Femur (tissue), 1 donor: ENCODE results near the gene CIB1.
"Not testable (repeated sequence)": the region's sequence is repeated elsewhere in the genome, so short reads cannot be mapped to it uniquely, and the experiment has no call there.

ENCODE experiments used
- DNase-seq: peaks from one replicate; pipeline ENCODE4 v3.0.0-alpha.2; 2017

CIB1 gene

GRCh38 chr15:90191344-90191687, 42.4 kb downstream of the CIB1 start:
- no peak for DNase-seq

DNA sequence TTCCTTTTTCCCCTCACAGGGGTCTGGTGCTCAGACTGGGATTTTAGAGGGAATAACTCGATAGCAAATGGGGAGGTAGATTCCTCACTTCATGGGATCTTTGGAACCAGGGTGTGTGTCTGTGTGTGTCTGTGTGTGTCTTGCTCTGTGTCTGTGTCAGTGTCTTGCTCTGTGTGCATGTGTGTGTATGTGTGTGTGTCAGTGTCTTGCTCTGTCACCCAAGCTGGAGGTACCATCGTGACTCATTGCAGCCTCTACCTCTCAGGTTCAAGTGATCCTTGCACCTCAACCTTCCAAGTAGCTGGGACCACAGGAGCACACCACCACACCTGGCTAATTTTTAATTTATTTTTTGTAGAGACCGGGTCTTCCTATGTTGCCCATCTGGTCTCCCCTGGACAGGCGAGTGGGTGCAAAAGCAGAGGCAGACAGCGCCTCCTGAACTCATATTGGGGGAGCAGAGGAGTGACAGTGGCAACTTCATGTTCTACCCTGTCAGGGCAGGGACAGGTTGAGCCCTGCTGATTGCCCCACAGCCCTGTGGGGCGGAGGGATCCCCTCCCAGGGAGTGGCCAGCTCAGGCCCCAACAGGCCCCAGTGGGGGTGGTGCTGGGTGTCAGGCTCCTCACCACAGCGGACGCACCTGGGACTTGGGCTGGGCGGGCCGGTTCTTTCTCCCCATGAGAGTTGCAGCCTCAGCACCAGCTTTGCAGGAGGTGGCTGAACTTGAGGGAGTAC, 43.0 kb downstream of the CIB1 start:
- DNase-seq, result peak; percentile 37

GRCh38 chr15:90189781-90190467, 43.8 kb downstream of the CIB1 start:
- DNase-seq, result no peak

DNA sequence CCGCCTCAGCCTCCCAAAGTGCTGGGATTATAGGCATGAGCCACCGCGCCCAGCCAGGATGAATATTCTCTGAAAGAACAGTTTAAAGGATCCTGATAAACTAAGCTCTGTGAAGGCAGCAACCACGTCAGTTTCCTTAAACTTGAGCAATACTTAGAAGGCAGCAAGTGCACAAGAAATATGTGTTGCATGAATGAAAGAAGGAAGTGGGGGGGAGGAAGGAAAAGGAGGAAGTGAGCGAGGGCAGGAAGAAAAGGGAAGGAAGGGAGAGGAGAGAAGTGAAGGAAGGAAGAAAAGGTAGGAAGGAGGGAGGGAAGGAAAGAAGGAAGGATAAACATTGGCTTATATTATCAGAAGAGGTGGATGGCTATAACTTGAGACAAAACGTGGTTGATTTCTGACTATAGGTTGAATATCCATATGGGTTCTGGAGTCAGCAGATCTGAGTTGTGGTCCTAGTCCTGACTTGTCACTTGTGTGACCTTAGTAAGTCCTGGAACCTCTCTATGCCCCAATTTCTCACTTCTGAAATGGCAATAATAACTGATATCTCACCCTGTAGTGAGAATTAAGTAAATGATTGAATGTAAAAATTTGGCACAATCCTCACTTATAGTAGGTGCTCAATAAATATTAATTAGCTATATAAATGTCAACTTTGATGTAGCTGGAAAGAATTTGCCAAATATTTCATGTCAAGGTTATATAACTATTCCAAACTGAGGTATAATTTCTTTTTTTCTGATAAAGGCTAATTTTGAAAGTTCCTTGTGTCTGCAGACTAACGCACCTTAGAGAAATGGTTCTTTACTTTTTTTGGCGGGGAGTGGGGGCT, 44.6 kb downstream of the CIB1 start:
- DNase-seq, result no peak

DNA sequence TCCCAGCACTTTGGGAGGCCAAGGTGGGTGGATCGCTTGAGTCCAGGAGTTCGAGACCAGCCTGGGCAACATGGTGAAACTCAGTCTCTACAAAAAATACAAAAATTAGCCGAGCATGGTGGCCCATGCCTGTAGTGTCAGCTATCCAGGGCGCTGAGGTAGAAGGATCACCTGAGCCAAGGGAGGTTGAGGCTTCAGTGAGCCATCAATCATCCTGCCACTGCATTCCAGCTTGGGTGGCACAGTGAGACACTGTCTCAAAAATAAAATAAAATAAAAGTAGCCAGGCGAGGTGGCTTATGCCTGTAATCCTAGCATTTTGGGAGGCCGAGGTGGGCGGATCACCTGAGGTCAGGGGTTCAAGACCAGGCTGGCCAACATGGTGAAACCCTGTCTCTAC, 45.7 kb downstream of the CIB1 start:
- not testable (repeated sequence) for DNase-seq

DNA sequence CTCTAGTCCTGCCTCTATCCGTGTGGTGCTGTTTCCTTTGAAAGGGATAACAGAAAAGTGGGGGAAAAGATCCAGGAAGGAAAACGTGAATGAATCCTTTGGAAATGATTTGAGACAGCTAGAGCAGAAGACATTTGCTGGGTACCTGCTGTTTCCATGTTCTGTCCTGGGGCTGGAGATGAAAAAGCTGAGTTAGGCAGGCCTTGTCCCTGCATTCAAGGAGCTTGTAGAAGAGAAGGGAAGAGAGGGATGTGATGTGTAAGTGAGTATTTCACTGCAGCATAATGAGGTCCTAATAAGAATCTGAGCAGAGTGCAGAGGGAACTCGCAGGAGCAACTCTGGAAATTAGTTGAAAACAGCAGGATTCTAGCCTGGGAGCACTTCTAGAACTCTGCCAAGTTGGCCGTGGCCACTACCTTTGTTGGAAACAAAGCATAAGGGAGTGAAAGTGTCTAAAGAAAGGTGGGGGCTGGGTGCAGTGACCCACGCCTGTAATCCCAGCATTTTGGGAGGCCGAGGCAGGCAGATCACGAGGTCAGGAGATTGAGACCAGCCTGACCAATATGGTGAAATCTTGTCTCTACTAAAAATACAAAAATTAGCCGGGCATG, 46.4 kb downstream of the CIB1 start:
- DNase-seq, result no peak

DNA sequence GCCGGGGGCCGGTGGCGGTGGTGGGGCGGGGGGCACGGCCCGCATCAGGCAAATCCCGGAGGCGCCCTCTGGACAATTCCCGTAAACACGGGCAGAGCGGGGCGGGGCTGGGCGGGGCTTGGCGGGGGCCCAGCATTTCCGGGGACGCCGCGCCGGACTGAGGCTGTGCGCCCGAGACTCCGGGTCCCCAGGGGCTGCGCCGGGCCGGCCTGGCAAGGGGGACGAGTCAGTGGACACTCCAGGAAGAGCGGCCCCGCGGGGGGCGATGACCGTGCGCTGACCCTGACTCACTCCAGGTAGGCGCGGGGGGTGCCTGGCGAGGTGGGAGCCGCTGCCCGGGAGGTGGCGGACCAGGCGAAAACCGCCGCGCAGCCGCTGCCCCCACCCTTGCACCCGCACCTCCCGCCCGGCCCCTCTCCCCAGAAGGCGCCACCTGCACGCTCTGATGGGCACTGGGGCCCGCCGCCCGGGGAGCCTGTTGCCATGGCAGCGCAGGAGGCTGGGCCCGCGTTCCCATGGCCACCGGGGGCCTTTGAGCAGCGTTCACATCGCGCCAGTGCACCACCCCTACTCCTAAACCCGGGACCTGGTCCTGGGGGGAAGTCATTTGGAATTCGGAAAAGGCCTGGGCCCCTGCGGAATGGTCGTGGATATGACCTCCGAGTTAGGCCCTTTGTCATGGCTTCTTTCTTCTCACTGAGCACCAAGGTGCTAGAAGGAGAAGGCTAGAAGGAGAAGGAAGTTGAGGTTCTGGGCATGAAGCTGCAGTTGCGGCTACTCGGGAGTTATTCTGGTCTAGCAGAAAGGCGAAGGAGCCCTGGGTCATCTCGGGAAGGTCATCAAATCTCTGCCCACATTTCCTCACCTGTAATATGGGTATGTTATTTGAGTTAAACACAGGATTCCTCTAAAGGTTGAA, 48.7 kb downstream of the CIB1 start:
- DNase-seq, result peak; percentile 70

DNA sequence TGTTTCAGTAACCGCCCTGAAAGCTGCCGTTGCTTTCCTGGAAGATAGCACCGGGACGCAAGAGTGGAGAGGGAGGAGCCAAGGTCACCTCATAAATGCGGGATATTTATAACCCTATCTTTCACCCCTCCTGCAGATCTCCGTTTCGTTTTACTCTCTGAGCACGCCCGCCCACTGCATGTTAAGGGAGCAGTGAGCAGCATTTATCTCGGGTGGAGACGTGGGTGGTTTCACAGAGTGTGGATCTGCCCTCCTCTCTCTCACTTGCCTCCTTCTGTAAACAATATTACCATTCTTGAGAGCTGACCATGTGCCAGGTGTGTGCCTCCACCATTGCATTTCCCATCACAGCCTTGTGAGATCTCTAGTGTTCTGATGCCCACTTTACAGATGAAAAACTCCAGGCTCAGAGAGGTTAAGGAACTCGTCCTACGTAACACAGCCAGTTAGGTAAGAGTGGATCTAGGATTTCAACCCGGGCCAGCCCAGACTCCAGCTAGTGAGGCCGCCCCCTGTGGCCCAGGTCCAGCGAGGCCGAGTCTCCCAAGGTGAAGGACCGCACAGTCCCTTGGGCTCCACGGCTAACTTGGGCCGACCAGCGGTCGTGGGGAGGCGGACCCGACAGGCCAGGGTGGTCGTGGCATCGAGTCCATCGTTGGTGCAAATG, 49.5 kb downstream of the CIB1 start:
- peak; percentile 62 for DNase-seq

- DNase-seq, result no peak
These were observed 52.0 kb downstream of the CIB1 start for GRCh38 chr15:90181776-90182175.
